Activated CD8-positive, alpha-beta memory T cell treated with anti-CD3 and anti-CD28 coated beads, Interleukin-2, amount 50 U/mL, for 24 hours (primary cell): ENCODE results near the gene FIGNL2.
"Not testable (repeated sequence)": the region's sequence is repeated elsewhere in the genome, so short reads cannot be mapped to it uniquely, and the experiment has no call there.

Source experiments
- DNase-seq: peaks from one replicate; pipeline ENCODE4 v3.0.0-alpha.2; 2020; ENCODE audit errors: extremely low read depth

Gene FIGNL2

DNA sequence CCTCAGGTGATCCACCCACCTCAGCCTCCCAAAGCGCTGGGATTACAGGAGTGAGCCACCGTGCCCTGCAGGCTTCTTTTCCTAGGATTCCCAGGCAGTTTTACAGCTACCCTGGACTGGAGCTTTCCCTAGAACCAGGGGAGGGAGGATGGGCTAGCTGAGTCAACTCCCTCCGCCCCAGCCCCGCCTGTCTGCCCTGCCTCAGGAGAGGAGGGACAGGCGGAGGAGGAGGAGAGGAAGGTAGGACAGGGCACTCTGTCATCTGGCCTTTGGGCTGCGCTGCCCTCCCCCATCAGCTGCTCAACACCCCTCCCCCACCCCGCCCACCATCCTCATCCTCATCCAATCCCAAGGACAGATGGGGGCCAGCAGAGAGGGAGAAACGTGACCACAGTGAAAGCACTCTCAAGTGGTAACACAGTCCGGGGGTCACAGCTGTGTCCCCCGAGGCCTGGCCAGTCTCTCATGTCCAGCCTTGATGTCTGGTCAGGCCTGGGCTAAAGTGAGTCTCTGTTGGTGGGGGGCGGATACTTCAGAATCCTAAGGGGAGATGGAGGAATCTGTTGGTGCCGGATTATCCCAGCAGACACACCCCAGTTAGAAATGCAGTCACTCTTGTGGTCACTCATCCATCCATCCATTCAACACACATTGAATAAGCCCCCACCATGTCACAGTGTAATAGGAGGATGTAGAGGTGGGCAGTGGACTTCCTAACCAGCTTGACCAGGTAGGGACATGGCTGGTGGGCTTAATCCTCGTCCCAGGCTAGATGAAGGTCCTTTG is 12.3 kb downstream of the FIGNL2 start:
- no peak for DNase-seq

DNA sequence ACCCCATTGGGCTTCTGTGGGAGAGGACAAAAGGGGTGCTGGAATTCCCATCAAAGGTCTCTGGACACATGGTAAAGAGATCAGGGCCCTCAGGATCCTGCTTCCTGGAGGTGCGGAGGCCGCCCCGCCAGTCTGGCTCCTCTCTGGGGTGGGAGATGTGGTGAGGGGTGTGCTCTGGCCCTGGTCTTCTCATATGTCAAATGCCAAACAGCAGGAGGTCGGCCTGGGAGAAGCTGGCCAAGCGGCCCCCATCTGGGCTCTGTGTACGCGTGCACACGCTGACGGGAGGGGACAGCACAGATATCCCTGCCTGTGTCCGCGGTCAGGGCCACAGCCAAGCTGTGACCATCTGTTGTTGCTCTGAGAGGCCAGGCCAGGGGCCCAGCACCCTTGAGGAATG is 14.1 kb downstream of the FIGNL2 start:
- no peak for DNase-seq

DNA sequence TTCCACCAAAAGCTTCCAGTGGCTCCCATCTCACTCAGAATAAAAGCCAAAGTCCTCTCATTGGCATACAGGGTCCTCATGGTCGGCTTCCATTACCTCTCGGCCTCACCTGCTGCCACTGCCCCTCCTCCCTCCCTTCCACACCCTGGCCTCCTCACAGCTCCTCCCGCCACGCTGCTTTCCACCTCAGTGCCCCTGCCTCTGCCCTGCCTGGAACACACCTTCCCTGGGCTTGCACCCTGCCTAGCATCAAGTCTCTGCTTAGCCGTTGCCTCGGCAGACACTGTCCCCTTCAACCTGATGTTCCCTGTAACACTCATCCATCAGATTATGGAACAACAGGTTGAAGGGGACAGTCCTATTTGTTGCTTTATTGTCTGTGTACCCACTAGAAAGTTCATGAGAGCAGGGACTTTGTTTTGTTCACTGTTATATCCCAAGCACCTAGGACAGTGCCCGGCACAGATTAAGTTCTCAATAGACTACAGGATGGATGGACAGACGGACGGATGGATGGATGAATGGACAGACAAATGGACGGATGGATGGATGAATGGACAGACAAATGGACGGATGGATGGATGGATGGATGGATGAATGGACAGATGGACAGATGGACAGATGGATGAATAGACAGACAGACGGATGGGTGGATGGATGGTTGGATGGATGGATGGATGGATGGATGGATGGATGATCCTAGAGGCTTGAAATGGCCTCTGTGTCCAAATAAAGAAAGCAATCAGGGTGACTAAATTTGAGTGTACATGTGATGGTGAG is 14.9 kb downstream of the FIGNL2 start:
- DNase-seq, result no peak

DNA sequence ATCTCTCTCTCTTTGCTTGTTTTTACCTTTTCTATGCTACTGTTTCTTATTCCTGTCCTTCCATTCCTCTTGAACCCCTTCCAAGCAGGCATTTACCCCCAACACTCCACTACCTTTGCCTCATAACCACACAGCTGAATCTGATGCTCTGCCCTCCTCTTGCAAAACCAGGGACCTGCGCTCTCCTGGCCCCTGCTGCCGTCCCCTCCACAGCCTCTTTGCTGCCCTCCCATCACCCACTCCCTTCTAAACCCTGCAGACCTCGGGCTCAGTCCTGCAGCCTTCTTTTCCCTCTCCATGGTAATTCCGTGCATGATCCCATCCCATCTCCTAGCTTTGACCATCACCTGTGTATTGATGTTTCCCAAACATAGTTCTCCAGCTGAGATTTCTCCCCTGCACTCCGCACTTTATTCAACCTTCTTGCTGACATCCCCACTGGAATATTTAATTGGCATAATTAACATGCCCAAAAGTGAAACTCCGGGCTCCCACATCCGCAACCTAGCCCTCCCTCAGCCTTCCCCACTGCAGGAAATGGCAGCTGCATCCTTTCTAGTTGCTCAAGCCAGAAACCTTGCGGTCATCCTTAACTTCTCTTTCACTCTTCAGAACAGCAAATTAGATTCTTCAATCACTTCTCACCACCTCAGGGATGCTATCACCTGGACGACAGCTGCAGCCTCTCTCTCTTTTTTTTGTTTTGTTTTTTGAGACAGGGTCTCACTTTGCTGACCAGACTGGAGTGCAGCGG is 16.0 kb downstream of the FIGNL2 start:
- DNase-seq, result no peak

DNA sequence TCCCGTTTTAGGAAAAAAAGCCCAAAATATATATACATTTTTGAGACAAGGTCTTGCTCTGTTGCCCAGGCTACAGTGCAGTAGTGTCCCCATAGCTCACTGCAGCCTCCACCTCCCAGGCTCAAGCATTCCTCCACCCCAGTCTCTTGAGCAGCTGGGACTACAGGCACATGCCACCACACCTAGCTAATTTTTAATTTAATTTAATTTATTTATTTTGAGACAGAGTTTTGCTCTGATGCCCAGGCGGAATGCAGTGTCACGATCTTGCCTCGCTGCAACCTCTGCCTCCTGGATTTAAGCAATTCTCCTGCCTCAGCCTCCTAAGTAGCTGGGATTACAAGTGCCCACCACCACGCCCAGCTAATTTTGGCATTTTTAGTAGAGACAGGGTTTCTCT is 16.7 kb downstream of the FIGNL2 start:
- not testable (repeated sequence) for DNase-seq

DNA sequence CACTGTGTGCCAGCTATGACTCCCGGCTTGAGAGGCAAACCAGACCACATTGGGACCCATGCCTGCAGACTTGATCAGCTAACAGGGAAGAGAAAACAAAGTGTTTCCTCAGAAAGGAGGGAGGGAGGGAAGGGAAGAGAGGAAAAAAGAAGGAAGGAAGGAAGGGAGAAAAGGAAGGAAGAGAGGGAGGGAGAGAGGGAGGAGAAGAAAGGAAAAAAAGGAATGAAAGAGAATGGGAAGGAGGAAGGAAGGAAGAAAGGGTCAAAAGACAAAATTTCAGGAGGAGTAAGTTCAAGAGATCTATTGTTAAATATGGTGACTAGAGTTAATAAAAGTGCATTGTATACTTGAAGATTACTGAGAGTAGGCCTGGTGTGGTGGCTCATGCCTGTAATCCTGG is 18.9 kb downstream of the FIGNL2 start:
- no peak for DNase-seq

DNA sequence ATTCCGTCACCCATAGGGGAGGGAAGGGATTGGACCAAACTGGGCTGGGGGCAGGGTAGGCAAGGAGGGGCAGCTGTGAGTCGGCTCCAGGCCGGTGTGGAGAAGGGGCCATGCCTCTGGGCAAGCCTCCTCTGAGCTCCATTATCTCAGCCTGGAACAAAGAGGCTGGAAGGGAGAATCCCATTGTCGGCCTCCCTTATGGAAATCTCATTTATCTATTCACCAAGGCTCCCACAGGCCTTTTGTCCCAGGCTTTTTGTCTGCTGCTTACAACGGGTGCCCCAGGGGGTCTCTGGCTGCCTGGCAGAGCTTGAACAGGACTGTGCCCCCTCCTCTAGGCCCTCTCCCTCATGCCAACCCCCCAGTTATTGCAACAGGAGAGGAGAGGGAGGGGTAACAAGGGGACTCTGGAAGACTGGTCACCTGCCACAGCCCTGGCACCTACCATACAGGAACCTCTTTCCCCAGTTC is 19.5 kb downstream of the FIGNL2 start:
- no peak for DNase-seq

DNA sequence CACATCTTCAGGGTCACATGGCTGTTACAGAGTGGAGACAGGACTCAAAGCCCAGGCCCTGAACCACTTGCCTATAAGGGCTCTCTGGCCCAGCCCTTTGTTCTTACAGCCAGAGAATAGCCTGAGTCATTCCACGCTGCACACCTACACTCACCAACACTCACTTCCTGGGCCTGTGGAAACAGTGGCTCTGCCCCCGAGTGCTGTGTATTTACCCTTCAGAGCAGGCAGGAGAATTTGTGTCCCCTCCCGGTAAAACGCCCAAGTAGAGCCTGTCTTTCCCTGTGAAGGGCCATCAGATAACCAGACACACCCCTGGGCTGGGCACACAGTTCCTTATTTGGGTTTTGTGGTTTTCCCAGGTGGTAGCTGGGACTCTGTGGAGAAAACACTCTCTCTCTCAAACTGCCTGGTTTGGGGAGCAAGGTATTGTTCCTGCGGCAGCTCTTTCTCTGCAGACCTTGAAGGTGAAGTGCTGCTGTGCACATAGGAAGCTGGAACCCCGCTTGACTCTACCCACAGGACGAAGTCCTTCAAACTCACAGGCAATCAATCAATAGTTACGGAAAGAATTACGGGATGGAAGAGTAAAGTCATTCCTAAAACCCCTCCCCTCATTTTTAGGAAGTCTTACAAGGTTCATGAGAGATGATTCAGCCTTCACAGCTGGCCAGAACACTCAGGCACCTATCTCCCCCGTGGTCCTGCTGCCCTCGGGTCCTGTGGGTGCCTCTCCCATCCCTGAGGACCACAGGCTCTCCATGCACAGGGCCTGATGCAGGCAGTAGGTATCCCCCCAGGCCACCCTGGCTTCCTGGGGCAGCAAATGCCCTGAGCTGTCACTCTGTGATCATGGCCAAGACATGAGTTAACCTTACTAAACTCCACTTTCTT is 20.3 kb downstream of the FIGNL2 start:
- no peak for DNase-seq

DNA sequence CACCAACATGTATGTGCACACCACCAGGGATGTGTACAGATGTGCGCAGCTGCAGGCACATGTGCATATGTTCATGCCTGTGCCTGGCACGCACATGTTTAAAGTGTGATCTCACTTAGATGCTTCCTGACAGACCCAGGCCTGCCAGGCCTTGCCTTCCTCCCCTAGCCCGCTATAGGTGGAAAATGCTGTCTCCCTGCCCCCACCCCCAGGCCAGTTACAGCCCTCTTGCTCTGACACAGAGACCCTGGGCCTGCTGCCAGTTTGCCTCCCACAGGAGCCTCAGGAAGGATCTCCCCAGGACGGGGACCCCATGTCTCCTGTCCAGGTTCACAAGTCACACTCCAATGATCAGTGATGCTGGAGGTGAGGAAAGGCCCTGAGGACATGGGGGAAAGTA is 21.6 kb downstream of the FIGNL2 start:
- no peak for DNase-seq

DNA sequence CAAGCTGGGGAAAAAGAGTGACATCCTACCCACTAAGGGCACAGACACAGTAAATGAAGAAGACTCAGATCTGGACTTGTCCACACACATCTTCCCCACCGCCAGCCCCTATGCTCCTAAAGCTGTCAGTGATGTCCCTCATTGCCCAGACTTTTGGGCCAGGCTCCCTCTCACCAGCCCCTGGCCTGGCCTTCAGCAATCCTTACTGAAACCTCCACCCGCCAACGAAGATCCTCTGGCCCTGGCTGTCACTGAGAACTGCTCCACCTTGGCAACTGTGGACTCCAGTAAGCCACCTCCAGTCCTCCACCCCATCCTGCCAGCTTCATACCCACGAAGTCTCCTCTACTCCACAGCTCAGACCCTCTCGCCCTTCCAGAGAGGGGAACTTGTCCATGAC is 23.3 kb downstream of the FIGNL2 start:
- no peak for DNase-seq

DNA sequence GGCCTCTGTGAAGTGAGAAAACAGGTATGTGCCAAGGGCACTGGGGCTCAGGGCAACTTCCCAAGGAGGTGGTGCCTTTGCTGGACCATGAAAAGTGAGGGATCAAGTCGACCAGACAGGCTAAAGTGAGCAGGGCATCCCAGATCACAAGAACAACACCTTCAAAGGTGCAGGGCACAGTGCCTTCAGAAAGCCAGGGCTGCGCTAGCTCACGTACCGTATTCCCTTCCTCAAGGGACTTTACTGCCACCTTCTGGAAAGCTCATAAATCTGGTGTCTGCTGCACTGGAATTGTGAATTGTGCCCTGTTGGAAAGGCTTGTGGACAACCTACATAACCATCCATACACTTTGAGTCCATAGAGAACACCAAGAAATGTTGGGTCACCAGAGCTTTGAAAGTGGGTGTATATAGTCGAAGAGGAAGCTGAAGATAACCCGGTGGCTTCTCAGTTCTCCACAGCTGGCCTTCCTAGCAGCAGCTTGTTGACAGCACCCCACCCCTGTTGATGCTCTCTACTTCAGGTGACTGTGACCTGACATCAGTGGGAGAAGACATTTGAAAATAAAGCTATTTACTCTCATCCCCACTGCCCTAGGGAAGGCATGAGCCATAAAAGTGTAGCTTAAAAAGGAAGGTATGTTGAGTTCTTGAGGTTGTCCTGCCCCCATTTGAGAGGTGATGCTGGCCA is 24.5 kb downstream of the FIGNL2 start:
- no peak for DNase-seq

DNA sequence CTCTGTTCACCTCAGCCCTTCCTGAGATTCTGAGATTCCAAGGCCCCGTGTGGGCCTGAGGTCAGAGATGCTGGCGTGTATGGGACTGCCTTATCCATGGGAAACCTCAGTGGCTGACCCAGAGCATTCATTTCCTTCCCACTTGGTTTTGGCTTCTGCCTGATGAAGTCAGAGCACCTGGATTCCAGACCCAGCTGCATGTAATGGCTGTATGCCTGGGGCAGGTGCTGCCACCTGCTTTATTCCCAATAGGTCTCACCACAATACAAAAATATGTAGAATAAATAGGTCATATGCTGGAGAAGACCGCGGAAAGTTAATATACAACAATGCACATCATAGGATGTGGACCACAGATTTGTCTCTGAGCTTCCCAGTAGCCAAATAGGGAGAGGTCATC is 25.6 kb downstream of the FIGNL2 start:
- no peak for DNase-seq

DNA sequence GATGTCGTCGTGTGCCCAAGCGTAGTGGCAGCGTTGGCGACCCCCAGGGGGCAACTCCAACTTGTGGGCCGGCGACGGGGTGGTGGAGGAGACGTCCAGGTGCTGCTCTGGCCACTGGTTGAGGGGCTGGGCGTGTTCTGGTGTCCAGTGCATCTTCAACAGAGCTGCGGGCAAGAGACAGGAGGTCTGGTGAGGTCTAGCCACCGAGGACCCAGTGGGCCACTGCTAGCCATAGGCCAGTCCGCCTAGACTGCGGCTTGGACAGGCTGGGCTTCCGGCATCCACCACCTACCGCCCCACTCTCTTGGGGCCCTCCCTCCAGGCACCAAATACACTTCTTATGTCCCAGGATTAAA is 26.3 kb downstream of the FIGNL2 start:
- no peak for DNase-seq

DNA sequence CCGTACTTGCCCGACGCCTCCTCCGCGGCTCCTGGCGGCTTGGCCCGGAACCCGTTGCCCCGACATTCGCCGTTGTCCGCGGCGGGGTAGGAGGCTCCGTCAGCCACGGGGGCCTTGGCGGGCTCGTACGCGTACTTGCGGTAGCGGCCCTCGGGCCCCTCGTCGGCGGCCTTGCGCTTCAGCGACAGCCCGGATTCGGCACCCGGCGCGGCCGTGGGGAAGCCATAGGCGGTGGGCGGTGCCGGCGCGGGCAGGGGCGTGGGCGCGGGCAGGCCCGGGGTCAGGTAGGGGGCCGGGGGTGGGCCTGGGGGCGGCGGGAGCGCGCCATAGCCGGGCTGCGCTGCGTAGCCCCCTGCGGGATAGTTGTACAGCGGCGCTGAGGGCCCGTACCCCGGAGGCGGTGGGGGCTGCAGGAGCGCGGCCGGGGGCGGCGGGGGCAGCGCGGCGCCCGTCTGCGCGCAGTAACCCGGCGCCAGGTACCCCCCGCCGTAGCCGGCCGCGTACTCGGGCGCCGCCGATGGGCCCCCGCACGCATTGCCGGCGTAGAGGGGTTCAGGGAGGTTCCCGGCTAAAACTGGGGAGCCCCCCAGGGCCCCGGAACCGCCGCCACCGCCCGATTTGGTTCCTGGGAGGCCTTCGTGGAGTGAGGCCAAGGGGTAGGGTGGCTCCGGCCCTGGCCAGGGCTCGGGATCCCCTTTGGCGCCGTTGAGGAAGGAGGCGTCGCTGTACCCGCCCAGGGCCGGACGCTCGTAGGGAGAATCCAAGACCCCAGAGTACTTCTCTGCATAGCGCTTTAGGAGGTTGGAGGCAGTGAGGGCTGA is 26.9 kb downstream of the FIGNL2 start:
- no peak for DNase-seq

DNA sequence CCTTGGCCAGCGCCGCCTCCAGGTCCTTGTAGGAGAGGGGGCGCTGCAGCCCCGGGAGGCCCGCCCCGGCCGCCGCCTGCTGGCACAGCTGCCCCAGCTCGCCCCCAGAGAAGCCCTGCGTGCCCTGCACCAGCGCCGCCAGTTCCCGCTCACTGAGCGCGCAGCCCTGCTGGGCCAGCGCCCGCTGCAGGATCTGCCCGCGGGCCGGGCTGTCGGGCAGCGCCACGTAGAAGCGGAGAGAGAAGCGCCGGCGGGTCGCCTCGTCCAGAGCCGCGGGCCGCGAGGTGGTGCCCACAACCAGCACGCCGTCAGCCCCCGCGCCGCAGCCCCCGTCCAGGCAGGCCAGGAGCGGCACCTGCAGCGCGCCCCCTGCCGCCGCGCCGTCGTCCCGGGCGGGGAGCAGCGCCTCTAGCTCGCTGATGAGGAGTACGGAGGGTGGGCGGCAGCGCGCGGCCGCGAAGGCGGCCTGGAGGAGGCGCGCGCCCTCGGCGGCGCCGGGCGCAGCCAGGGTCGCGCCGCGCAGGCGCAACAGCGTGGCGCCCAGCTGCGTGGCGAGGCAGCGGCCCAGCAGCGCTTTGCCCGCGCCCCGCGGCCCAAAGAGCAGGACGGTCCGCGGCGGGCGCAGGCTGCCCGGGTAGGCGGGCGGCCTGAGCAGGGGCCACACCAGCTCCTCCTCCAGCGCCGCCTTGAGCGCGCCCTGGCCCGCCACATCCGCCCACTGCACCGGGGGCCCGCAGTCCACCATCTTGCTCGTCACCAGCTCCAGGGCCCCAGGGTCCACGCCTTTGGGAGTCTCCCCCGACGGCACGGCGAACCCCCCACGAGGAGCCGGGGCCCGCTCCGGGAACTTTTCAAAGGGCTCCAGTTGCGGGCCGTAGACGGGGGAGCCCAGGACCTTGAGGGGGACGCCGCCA is 27.7 kb downstream of the FIGNL2 start:
- DNase-seq, result no peak

DNA sequence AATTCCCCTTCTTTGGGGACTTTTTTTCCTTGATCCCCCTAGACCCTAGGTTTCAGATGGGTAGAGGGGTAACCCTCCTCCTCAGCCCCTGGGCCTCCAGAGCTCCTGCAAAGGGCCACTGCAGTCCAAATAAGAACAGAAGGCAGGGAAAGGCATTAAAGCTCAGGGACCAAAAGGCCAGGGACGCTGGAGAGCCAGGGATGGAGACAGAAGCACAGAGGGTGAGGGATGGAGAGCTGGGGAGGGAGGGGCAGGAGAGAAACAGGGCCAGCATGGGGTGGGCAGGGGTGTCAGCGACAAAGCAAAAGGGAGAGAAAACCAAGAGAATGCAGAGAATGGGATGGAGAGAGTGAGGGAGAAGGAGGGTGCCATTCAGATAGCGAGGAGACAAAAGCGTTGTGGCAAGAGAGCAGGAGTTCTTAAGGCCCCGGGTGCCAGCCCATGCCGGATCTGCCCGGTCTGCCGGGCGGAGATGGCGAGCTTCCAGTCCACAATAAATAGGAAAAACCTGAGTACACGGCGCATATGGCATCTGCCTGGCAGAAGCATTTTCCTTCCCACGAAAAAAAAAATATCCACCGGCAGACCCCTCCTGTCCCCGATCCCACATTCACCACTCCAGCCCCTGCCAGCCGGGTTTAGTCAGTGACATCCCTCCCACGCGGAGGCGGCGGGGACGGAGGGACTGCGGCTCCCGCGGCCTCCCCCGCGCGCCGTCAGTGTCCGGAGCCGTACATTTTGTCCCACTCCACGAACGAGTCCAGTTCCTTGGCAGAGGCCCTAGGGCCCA is 28.6 kb downstream of the FIGNL2 start:
- DNase-seq, result no peak

DNA sequence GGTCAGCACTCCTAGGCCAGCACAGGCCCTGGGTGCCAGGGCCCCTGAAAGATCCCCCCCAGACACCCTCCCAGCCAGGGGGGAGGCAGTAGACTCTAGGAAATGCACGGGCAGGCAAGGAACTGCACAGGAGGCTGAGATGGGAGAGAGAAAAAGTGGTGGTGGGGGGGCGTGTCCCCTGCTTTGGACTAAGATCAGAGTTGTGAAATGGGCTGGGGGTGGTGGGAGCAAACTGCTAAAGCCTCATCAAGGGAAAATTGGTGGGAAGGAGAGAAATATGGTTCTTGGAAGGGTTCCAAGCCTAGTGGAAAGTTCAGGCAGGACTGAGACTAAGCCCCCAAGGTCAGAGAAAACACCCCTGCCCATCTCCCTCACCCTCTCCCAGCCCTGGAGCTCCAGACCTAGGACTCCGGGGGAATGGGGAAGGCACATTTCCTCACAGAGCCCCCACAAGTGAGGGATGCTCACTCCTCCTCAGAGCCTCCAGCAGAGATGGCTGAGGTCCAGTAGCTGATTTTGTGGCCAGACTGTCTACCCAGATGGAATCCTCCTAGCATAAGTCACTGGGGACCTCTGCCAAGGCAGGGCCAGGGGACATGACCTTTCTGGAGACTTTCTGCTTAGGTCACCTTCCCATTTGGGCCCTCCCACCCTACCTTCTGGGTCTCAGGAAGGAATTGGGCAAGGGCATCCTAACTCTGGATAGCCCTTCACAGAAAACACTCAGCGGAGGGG is 29.8 kb downstream of the FIGNL2 start:
- DNase-seq, result no peak
